ENCODE results near the gene KRTAP5-8.
"Not testable (repeated sequence)": the region's sequence is repeated elsewhere in the genome, so short reads cannot be mapped to it uniquely, and the experiment has no call there.

The KRTAP5-8 gene

DNA sequence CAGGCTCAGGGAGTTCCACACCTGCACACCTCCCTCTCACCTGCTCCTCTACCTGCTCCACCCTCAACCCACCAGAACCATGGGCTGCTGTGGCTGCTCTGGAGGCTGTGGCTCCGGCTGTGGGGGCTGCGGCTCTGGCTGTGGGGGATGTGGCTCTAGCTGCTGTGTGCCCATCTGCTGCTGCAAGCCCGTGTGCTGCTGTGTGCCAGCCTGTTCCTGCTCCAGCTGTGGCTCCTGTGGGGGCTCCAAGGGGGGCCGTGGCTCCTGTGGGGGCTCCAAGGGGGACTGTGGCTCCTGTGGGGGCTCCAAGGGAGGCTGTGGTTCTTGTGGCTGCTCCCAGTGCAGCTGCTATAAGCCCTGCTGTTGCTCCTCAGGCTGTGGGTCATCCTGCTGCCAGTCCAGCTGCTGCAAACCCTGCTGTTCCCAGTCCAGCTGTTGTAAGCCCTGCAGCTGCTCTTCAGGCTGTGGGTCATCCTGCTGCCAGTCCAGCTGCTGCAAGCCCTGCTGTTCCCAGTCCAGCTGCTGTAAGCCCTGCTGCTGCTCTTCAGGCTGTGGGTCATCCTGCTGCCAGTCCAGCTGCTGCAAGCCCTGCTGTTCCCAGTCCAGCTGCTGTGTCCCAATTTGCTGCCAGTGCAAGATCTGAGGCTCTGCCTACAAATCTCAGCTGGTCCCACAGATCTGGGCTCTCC, at the start of gene KRTAP5-8:
Gene KRTAP5-8 (plus strand): TSS at position 49 of the 689 bp plus-strand sequence. CDS start 31 bp downstream, at position 80.
- DNase-seq, result not testable (repeated sequence)

GRCh38 chr11:71488681-71489270, 49.0 kb upstream of the KRTAP5-8 start:
- DNase-seq, result no peak

- DNase-seq, result peak in 2 of 4 experiments; percentile 16 to 24
Observed at GRCh38 chr11:71489311-71490043, 48.3 kb upstream of the KRTAP5-8 start.

DNA sequence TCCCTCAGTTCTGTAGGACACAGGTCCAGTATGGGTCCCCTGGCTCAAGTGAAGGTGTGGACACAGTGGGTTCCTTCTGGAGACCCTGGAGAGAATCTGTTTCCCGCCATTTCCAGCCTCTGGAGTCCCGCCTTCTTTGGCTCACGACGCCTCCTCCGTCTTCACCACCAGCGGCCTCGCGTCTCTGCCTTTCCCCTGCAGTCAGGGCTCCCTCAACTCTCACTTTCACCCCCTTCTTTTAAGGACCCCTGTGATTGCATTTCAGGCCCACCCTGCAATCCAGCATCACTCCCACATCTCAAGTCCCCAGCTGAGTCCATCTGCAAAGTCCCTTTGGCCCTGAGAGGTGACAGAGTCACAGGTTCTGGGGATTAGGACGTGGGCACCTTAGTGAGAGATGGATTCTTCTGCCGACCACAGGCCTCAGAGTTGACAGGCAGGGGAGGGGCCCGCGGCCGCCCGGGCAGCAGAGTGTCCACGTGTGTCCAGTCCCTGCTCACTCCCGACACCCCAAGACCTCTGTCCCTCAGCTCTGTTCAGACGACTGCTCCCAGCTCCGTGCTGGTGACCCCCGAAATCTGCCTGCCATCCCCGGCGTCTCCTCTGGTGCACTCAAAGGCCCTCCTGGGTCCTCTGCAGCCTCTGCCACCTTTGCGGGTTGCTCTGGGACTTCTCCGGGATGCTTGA, 47.6 kb upstream of the KRTAP5-8 start:
- DNase-seq, result no peak

DNA sequence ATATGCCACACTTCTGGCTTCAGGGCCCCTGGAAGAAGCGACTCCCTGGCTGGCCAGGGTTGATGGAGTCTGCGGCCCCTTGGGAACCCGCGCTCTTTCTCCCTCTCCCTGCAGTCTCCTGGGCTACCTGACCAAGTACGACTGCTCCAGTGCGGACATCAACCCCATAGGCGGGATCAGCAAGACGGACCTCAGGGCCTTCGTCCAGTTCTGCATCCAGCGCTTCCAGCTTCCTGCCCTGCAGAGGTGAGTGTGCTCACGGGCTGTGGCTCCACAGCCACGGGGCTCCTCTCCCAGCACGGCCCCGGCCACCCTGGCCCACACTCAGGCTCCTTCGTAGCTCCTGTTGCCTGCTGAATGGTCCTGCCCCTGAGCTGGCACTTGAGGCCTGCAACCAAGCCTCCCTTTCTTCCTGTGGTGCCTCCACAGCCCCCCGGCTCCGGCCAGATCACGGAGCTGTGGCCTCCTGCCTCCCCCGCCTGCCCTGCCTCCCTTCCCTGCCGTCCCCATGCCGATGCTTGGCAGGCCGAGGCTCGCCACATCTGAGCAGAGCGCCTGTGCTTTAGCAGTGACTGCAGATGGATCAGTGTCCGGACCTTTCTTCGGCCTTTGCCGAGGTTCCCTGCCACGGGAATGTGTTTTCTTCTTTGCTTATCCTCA, 47.0 kb upstream of the KRTAP5-8 start:
- DNase-seq, result no peak

- DNase-seq, result no peak
Observed at GRCh38 chr11:71491531-71491930, 46.3 kb upstream of the KRTAP5-8 start.

GRCh38 chr11:71491940-71492339, 45.9 kb upstream of the KRTAP5-8 start:
- no peak for DNase-seq

DNA sequence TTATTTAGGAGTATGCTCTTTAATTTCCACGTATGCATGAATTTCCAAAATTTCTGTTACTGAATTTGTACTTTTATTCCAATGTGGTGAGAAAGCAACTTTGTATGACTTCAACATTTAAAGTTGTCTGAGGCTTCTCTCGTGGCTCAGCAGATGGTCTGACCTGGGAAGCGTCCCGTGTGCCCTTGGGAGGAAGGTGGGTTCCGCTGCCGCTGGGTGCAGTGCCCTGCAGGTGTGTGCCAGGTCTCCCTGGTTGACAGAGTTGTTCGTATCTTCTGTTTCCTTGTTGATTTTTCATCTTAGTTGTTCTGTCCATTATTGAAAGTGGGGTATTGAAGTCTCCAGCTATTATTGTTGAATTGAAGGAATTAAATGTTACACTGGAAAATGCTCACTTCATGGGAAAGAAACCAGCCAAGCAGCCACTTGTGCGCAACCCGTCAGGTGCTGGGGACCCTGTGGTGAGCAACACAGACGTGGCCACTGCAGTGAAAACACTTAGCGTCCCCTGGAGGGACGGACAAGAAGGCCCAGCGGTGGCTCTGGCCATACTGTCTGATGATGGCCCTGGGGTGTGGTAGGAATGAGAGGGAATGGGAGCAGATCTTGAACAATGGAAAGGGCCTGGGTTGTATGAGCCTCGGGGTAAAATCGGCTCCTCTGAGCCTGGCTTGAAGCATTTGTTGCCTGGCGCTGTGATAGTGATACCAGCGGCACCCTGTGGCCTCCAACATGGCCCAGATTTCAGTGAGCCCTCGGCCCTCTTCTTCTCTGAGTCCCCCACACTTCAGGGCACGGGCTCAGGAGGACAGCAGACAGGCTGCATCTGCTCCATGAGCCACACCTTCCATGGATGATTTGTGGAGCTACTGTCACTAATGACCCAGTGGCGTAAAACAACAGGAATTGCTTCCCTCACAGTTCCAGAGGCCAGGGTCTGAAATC, 42.3 kb upstream of the KRTAP5-8 start:
- DNase-seq, result no peak

DNA sequence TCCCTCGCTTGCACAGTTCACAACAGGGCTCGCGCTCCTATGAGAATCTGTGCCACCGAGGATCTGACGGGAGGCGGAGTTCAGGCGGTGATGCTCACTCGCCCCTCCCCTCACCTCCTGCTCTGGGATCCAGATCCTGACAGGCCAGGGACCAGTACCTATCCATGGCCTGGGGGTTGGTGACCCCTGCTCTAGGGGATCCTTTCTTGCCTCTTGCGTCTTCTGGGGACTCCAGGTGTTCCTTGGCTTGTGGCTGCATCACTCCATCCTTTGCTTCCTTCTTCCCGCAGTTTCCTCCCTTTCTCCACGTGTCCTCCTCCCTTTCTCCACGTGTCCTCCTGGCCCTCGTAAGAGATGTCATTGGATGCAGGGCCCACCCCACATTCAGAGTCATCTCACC, 41.4 kb upstream of the KRTAP5-8 start:
- DNase-seq, result no peak

DNA sequence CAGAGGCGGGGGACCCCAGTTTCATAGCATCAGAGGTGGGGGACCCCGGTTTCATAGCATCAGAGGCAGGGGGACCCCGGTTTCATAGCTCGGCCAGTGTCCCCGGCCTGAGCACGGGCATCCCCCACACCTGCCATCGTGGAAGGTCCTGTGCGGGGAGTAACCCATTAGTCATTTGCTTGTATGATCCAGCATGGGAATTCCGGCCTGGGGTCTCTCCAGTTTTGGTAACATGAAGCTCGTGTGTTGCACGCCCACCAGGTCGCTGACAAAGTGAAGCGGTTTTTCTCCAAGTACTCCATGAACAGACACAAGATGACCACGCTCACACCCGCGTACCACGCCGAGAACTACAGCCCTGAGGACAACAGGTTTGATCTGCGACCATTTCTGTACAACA, 39.7 kb upstream of the KRTAP5-8 start:
- no peak for DNase-seq

GRCh38 chr11:71499125-71499524, 38.7 kb upstream of the KRTAP5-8 start:
- DNase-seq, result no peak

DNA sequence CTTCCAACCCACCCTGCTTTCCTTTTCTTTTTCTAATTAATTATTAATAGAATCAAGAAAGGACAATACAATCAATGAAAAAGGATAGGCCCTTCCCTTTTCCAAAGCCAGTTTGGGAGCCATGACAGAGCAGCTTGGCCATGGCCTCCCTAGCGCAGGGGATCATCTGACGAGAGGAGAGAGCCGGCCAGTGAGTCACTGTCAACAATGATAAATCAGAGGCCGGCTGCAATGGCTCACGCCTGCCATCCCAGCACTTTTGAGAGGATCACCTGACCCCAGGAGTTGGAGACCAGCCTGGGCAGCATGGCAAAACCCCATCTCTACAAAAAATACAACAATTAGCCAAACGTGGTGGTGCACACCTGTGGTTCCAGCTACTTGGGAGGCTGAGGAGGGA, 38.3 kb upstream of the KRTAP5-8 start:
- no peak for DNase-seq

- DNase-seq, result no peak
Observed at GRCh38 chr11:71500601-71501021, 37.2 kb upstream of the KRTAP5-8 start.

- no peak for DNase-seq
Observed at GRCh38 chr11:71501071-71501985, 36.5 kb upstream of the KRTAP5-8 start.

DNA sequence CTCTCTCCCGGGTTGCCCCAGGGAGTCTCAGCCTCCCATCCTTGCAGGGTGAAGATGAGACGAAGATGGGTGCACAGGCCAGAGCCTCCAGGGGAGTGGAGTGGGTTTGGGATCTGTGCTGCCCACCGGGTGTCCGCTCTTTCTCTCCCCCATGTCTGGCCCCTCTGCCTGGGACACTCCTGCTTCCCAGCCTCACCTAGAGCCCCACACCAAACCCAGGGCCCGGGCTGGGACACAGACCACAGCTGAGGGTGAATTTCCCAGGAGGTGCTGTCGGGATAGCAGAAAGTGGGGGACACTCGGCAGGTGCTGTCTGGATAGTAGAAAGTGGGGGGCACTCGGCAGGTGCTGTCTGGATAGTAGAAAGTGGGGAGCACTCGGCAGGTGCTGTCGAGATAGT, 35.8 kb upstream of the KRTAP5-8 start:
- DNase-seq, result no peak

GRCh38 chr11:71502871-71503435, 34.9 kb upstream of the KRTAP5-8 start:
- no peak for DNase-seq

DNA sequence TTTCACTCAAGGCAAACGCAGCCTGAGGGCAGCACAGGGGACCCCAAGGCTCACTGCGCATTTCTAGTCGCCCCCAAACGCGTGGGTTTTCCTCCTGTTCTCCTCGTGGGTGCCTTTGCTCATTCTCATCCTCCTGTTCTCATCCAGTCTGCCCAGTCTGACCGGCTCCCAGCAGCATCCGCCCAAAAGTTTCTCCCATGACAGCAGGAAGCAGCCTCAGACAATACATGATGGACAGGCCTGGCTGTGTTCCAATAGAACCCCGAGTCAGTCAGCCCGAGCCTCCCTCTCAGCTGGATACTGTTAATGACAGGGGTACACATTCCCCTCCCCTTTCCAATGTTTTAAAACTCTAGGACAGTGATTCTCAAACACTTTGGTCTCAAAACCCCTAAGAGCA, 33.3 kb upstream of the KRTAP5-8 start:
- DNase-seq, result no peak

GRCh38 chr11:71505001-71505400, 32.8 kb upstream of the KRTAP5-8 start:
- DNase-seq, result no peak

DNA sequence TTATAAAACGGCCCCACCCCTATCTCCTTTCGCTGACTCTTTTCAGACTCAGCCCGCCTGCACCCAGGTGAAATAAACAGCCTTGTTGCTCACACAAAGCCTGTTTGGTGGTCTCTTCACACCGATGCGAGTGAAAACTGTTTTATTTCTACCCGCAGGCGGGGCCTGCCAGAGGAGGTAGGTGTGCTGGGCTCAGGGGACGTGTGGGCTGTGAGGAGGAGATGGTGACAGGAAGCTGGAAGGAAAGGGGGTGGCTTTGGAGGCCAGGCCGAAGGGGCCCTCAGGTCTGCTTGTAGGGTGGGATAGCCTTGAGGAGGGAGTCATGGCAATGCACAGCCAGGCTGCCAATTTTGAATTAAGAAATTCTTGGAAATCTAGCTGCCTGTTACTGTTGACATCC, 32.0 kb upstream of the KRTAP5-8 start:
- no peak for DNase-seq

DNA sequence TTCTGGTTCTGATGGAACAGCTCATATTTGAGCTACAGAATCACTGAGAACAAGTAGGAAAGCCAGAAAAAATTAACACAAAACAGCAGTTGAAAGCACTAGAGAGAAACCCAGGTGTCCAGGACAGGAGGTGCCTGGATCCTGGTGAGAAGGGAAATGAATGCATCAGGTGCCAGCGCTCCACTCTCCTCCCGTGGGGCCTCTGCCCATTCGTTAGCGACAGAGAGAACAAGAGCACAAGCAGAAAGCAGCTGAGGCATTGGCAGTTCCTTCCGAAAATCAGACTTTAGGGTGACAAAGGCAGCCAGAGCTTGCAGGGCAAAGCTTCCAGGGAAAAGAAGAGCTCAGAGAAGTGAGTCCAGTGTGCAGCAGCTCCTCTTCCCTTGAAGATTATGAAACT, 30.7 kb upstream of the KRTAP5-8 start:
- DNase-seq, result no peak
